HG03575 (cell line): ENCODE results near the gene AURKB.
"Not testable (repeated sequence)": the region's sequence is repeated elsewhere in the genome, so short reads cannot be mapped to it uniquely, and the experiment has no call there.

Experiments
- ATAC-seq: cut with Tn5 transposase; IDR thresholded peaks from one replicate; pipeline ENCODE4 v1.9.1; 2021; ENCODE audit not compliant: unreplicated experiment, insufficient number of reproducible peaks, low FRiP score; ENCODE audit errors: extremely low read depth

AURKB gene

DNA sequence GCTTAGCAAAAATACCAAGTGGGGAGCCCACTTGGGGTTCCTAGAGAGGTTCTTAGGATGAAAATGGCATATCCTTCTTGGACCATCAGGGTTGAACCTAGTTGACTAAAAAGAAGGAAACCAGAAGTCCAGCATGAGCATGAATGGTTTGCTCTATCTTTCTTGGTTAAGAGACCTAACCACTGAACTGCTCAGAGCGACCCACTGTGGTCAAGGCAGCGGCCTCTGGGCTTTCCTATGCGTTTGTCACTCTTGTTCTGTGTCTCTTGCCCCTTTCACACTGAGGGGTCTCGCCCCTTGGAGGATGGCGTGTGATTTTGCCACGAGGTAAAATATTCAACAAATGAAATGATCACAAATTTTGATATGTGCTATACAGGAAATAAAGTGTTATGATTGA is 19.9 kb downstream of the AURKB start:
- no peak for ATAC-seq

DNA sequence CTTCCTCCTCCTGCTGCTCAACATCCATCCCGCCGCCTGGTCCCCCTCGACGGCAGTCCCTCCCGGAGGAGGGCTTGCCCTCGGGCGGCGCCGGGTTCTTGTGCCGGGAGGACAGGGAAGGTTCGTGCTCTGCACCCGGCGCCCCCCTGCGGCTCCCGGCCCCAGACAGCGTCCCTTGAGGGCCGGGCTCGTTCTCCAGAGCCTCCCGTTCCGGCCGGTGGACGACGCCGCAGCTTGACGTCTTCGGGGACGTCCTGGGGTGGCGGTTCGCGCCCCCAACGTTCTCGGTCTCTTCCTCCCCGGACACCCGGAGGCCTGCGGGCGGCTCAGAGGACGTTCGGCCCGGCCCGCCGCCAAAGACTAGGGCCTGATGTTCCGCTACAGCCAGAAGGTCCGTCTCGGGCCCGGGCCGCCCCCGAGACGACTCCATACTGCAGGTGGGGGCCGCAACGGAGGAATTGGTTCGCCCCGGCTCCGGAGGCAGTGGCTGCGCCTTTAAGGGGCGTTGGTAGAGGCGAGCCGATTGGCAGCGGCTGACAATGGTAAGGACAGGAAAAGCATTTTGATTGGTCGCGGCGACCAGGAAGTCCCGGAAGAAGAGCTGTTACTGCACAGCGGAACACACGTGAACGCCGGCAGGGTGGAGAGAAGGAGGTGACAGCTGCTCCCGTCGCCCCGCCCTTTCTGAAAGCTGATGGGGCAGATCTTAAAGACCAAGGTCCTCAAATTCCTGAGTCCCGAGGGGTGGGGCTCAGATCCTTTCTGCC is 20.5 kb downstream of the AURKB start, which contains the start of gene BORCS6:
BORCS6 (minus strand) TSS at position 470 of the 767 bp plus-strand sequence; CDS start at position 430, 40 bp downstream.
- no peak for ATAC-seq

GRCh38 chr17:8189041-8189710 is 21.2 kb downstream of the AURKB start:
- no peak for ATAC-seq

GRCh38 chr17:8188263-8188839 is 22.0 kb downstream of the AURKB start:
- ATAC-seq: no peak

GRCh38 chr17:8187517-8188262 is 22.7 kb downstream of the AURKB start:
- ATAC-seq: no peak

DNA sequence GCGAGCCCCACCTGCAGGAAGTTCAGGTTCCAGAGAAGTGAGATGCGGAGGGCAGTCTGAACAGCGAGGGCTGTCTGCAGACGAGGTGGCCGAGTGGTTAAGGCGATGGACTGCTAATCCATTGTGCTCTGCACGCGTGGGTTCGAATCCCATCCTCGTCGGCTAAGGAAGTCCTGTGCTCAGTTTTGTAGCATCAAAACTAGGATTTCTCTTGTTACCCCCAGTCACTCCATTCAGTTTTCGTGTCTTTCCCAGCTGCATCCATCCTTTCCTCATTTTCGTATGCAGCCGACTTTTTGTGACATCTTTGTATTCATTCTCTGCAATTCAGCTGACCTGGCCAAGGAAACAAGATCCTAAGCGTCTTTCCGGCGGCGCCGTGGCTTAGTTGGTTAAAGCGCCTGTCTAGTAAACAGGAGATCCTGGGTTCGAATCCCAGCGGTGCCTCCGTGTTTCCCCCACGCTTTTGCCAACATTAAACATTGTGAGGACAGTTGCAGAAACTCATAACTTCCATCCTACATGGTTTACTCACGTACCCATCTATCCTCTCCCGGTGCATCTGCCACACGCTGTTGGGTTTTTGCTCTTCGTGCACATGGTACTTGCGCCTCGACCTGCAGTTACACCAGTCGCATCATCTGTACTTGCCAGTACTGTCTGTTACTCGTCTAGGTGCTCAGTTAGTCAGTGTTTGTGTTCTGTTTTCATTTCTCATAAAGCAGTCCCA is 23.4 kb downstream of the AURKB start:
- ATAC-seq: no peak

- ATAC-seq: no peak
Observed at GRCh38 chr17:8186446-8186786, 24.0 kb downstream of the AURKB start.

DNA sequence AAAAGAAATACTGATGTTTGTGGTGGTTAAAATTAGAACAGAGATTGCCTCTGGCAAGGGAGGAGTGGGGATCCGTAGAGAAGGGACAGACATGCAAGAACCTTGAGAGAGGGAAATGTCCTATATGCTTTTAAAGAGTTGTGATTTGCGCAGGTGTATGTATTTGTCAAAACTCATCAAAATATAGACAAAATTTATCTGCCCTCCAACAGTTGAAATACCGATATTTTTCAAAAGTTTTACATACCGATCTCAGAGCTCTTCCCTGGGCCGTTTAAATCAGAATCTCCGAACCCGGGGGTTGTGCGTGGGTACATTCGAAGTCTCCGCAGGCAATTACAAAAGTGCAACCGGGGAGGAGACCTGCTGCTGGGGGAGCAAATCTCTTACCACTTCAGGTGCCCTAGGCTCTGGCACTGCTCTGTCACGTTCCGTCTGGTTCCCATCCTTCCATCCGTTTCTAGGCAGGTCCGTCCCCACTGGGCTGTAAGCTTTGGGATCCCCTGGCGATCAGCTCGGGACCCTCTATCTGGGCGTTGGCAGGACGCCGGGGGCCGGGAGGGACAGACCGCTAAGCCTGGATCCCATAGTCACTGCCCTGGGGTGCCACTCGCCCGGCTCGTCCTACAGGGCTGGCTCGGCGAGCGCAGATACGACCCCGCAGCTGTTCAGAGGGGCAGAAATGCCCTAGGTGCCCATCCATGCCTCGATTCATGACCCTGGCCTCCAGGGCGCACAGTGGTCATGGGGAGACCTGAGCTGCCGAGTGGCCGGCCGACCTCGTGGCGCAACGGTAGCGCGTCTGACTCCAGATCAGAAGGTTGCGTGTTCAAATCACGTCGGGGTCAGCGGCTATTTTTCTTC is 24.6 kb downstream of the AURKB start:
- no peak for ATAC-seq

DNA sequence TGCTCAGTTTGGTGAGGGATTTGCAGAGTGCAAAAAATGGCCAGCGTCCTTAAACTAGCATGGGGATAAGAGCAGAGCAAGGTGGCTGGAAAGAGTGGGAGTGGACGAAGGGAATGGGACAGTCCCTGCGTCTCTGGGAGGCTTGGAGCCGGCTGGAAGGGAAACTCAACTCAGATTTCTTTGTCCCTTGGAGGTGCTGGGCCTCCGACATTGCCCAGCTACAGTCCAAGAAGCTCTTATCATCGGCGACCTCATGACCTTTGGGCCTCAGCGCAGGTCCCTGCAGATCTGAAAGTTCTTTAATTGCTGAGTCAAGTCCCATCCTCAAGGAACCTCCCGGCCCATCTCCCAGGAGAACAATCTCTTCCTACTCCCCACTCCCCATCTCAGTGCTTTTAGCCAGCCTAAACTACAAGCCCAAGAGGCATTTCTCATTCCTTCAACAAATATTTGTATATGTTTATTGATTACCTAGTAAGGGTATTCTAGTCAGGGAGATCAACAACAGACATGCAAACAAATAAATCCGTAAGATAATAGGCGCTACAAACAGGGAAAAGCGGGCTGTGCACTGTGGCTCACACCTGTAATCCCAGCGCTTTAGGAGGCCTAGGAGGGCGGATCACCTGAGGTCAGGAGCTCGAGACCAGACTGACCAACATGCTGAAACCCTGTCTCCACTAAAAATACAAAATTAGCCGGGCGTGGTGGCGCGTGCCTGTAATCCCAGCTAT is 33.2 kb downstream of the AURKB start:
- no peak for ATAC-seq

DNA sequence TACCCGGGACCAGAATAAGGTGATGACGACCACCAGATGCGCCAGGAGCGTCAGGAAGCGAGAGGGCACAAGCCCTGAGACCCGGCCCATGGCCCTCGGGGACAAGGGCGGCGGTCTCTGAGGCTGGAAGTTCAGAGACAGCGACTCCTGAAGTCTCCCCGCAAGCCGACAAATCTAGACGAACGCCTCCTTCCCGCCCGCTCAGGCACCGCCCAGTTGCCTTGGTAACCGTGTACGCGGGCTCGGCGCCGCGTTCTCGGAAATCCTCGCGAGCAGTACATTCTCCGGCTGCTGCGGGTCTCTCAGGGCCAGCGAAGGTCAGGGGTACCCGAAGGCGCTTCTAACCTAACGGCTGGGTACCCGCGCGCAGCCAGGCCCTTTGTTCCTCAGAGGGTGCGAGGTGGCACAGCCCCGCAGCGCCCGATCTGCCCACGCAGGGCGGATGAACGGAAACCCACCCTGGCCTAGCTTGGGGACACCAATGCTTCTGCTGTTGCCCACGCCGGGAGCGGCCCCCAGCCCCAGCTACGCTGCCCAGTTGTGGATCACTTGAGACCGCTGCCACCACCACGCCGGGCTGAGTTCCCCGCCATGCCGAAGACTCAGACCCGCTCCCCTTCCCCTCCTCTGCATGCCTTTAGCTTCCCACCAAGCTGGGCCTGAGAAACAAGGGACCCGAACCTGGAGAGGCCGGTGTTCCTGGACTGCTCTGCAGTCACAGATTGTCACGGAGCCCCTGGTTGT is 34.0 kb downstream of the AURKB start, which contains the start of gene TMEM107:
TMEM107 (minus strand) TSS at position 184 of the 744 bp plus-strand sequence; CDS start at position 90, 94 bp downstream.
- ATAC-seq: no peak

GRCh38 chr17:8175795-8176196 is 34.6 kb downstream of the AURKB start:
- ATAC-seq: no peak

DNA sequence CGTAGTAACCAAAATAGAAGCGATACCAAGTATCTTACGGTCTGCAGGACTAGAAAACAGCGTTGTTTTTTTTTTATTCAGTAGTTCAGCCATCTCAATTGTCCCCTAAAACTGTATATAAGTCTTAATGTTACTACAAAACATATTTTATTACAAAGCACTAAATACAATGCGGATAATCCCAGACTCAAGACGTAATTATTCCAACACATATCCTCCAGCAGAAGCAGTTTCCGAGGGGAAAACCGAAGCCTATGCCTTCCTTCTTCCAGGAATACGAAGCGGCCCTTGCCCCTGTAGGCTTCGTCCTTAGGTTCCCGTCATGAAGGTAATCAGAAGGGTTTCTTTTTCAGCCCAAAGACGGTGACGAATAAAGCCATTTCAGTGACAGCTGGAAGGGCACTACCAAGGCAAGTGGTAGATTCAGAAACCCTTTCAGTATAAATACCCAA is 36.5 kb downstream of the AURKB start:
- no peak for ATAC-seq

DNA sequence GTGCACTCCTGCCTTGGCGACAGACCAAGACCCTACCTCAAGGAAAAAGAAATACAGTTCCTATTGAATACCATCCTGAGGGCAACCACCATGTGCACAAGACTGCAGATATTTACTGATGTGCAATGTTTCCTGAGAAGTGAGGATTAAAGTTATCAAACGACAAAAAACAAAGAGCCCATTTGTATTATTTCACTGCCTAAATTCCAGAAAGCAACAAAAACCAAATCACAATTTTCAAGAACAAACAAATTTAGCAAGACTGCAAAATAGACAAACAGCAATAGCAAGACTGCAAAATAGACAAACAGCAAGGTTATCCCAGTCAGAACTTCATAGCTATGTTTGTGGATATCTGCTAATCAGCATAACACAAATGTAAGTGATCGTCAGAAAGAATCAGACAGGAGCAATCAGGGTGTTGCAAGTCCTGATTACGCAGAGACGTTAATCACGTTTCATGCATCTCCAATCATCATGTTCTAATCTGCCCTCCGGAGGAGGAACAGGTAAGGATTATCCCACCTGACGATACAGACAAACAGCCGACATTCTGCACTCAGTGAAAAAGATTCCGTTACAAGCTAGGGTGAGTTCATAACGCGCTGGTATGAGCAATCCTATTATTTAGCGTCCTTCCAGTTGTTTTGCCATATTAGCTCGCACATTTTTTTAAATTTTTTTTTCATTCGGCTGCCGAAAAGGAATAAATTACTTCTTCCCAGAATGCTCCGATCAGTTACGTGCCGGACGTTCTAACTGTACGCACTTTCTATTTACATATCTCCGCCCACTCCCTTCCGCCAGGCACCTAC is 37.1 kb downstream of the AURKB start:
- peak; percentile 48 for ATAC-seq

- ATAC-seq: not testable (repeated sequence)
Observed at GRCh38 chr17:8170186-8170585, 40.2 kb downstream of the AURKB start.

- ATAC-seq: no peak
Observed at GRCh38 chr17:8167526-8167925, 42.8 kb downstream of the AURKB start.

- no peak for ATAC-seq
Observed at GRCh38 chr17:8166731-8167130, 43.6 kb downstream of the AURKB start.
